K562 (cell line): Measurements from ENCODE around the gene RNF19B. TPM values are rescaled to one million over a fixed set of nuclear protein-coding genes. Genes with fewer than 3 reads are reported as not detected.

ENCODE experiments used
- ADNP ChIP-seq: fragments of 200-800 bp; sonication (Bioruptor generic); IDR thresholded peaks from 2 replicates; pipeline ENCODE4 v1.6.1; 2016; ENCODE audit warnings: missing genetic modification characterization, missing compliant biosample characterization
- ARID1B ChIP-seq: fragments of 450-650 bp; IDR thresholded peaks from 2 replicates; pipeline ENCODE4 v1.6.1; 2016; ENCODE audit warnings: antibody characterized with exemption, mild to moderate bottlenecking, inconsistent platforms
- ARID3B ChIP-seq: fragments of 250-450 bp; sonication (Bioruptor Pico); IDR thresholded peaks from 2 replicates; pipeline ENCODE4 v1.4.0; 2020; ENCODE audit warnings: borderline replicate concordance
- ELF2 ChIP-seq: fragments of 250-450 bp; sonication (Bioruptor Pico); IDR thresholded peaks from 2 replicates; pipeline ENCODE4 v1.5.0; 2021; ENCODE audit warnings: mild to moderate bottlenecking
- EP300 ChIP-seq: IDR thresholded peaks from 2 replicates; pipeline ENCODE4 v1.6.1; 2012; ENCODE audit warnings: low read length, improper control_type of control experiment
- EZH2 ChIP-seq: IDR thresholded peaks from 2 replicates; pipeline ENCODE4 v1.6.1; 2012; ENCODE audit warnings: low read depth, mild to moderate bottlenecking, inconsistent platforms, low read length, borderline replicate concordance
- FOS ChIP-seq: IDR thresholded peaks from 3 replicates; pipeline ENCODE4 v1.6.1; 2011; ENCODE audit not compliant: insufficient read length; ENCODE audit errors: extremely low read depth
- FOXK2 ChIP-seq, 2 experiments: fragments of 450-650 bp; IDR thresholded peaks in 1 of 2; conservative IDR thresholded peaks in 1 of 2; 2 replicates each; pipeline ENCODE4 v1.6.1; 2016; ENCODE audit warnings: low read depth in 2 of 2, mild to moderate bottlenecking in 1 of 2
- GTF2B ChIP-seq: IDR thresholded peaks from 2 replicates; pipeline ENCODE4 v1.6.1; 2011; ENCODE audit not compliant: insufficient read length; ENCODE audit errors: extremely low read depth
- HDAC1 ChIP-seq, 2 experiments: fragments of 450-650 bp; IDR thresholded peaks; 2 replicates each; pipeline ENCODE4 v1.6.1; 2016 to 2017; ENCODE audit warnings: inconsistent platforms in 1 of 2, mild to moderate bottlenecking in 1 of 2, moderate library complexity in 1 of 2
- HES1 ChIP-seq: fragments of 450-650 bp; IDR thresholded peaks from 2 replicates; pipeline ENCODE4 v1.6.1; 2016; ENCODE audit warnings: low read depth, mild to moderate bottlenecking, moderate library complexity
- JUND ChIP-seq, 2 experiments: IDR thresholded peaks; 2 replicates in 1 of 2; 3 replicates in 1 of 2; pipeline ENCODE4 v1.6.1; 2011; ENCODE audit warnings: borderline replicate concordance in 2 of 2, low read depth in 2 of 2, low read length in 2 of 2, improper control_type of control experiment in 1 of 2, missing biosample characterization in 1 of 2, missing genetic modification characterization in 1 of 2, missing genetic modification reagents in 1 of 2
- KHSRP ChIP-seq: fragments of 450-650 bp; IDR thresholded peaks from 2 replicates; pipeline ENCODE4 v1.6.1; 2017
- MXD1 ChIP-seq: fragments of 250-450 bp; sonication (Bioruptor Pico); IDR thresholded peaks from 2 replicates; pipeline ENCODE4 v1.8.0; 2021; ENCODE audit warnings: borderline replicate concordance, mild to moderate bottlenecking, moderate library complexity; ENCODE audit not compliant: poor library complexity, severe bottlenecking
- POLR2A ChIP-seq: fragments of 450-650 bp; conservative IDR thresholded peaks from 2 replicates; pipeline ENCODE4 v1.6.1; 2016
- RNF2 ChIP-seq: sonication (generic); IDR thresholded peaks from 2 replicates; pipeline ENCODE4 v1.6.1; 2016
- SIRT6 ChIP-seq: IDR thresholded peaks from one replicate; pipeline ENCODE4 v1.6.1; 2012; ENCODE audit warnings: low read depth, mild to moderate bottlenecking, control low read depth, inconsistent platforms, low read length, moderate library complexity
- SIX5 ChIP-seq, 2 experiments: IDR thresholded peaks; 2 replicates each; pipeline ENCODE4 v1.6.1; 2011; ENCODE audit warnings: low read length in 2 of 2, borderline replicate concordance in 1 of 2, low read depth in 1 of 2, mild to moderate bottlenecking in 1 of 2, moderate library complexity in 1 of 2; ENCODE audit not compliant: insufficient read depth in 1 of 2
- TAF7 ChIP-seq: fragments of 450-650 bp; IDR thresholded peaks from 2 replicates; pipeline ENCODE4 v1.6.1; 2016; ENCODE audit warnings: missing genetic modification characterization, missing compliant biosample characterization
- TGIF2 ChIP-seq: sonication (generic); formaldehyde crosslinking; IDR thresholded peaks from 2 replicates; pipeline ENCODE4 v1.8.1; 2022; ENCODE audit warnings: mild to moderate bottlenecking, missing genetic modification reagents, moderate library complexity
- TSC22D4 ChIP-seq: fragments of 450-650 bp; IDR thresholded peaks from 2 replicates; pipeline ENCODE4 v1.6.1; 2016; ENCODE audit warnings: missing genetic modification characterization, missing biosample characterization, control low read depth
- WHSC1 ChIP-seq: IDR thresholded peaks from one replicate; pipeline ENCODE4 v1.6.1; 2012; ENCODE audit warnings: low read length, control low read depth, inconsistent platforms
- ZKSCAN8 ChIP-seq: fragments of 200-800 bp; sonication (Bioruptor generic); IDR thresholded peaks from 2 replicates; pipeline ENCODE4 v1.6.1; 2016; ENCODE audit warnings: missing genetic modification characterization, missing compliant biosample characterization
- ZNF384 ChIP-seq: IDR thresholded peaks from 2 replicates; pipeline ENCODE4 v1.6.1; 2012; ENCODE audit warnings: low read depth, low read length, improper control_type of control experiment
- ZNF77 ChIP-seq: fragments of 250-450 bp; sonication (Bioruptor Pico); IDR thresholded peaks from 2 replicates; pipeline ENCODE4 v1.5.0; 2020
- ZNF830 ChIP-seq: fragments of 250-450 bp; sonication (Bioruptor Pico); IDR thresholded peaks from 2 replicates; pipeline ENCODE4 v1.5.0; 2021; ENCODE audit warnings: mild to moderate bottlenecking
- polyA plus RNA-seq, 8 experiments: library from polyadenylated mRNA; depleted of rRNA in 4 of 8; stranded (reverse) in 5 of 8; unstranded in 3 of 8; fragments of >200 nt; fragmentation: Nextera tagmentation in 2 of 8; fragmentation: Illumina TruSeq in 1 of 8; extraction: Ambion mirVana in 2 of 8; extraction: Trizol in 1 of 8; gene quantifications; 2 replicates each; pipeline versions ENCODE4 v1.2.1 to v1.2.3, GENCODE V29; 2011 to 2014; ENCODE audit warnings: inconsistent platforms in 1 of 8, missing spikeins in 1 of 8
- total RNA-seq, 7 experiments: library from RNA; depleted of rRNA in 6 of 7; stranded (reverse); fragments of >200 nt in 6 of 7; fragmentation: Illumina TruSeq in 2 of 7; extraction: Trizol in 2 of 7; gene quantifications; 2 replicates each; pipeline versions ENCODE4 v1.2.1 to v1.2.3, GENCODE V29; 2011 to 2021; ENCODE audit warnings: low replicate concordance in 1 of 7

Gene RNF19B
- total and polyA plus RNA-seq, 9 of the 15 experiments (the other 6 are each of a cell fraction or from before 2014, with no cell fraction given) = 2.6 to 14.9 (median 10.1) TPM

- TF ChIP-seq FOS = peak; percentile 23
- TF ChIP-seq HES1 = peak; percentile 55; the same call in 1 of the 2 replicates
- peak; percentile 31; the same call in 1 of the 2 replicates for TF ChIP-seq ZNF384
- no peak for TF ChIP-seq KHSRP
- TF ChIP-seq HDAC1 (IDR thresholded peaks at IDR 0.05) = peak in 1 of 2 experiments; percentile 88; a peak in 2 of 4 replicates
- no peak for TF ChIP-seq ELF2
- TF ChIP-seq ADNP (tag) = no peak
- TF ChIP-seq ARID1B = peak; percentile 78
- peak; percentile 70; the same call in 1 of the 2 replicates for TF ChIP-seq RNF2
- no peak for TF ChIP-seq MXD1 (CRISPR knock-in tag)
- no peak for TF ChIP-seq EZH2
- peak; percentile 75 for TF ChIP-seq EP300
- TF ChIP-seq TAF7 (tag) = no peak
- TF ChIP-seq WHSC1 = no peak
- no peak for TF ChIP-seq POLR2A
- peak; percentile 81 to 85 for TF ChIP-seq FOXK2 (conservative IDR thresholded peaks at IDR 0.05 in 1 of 2, IDR thresholded peaks at IDR 0.05 in 1 of 2; ENCODE audit: low read depth in 2 of 2)
- TF ChIP-seq ZNF77 (CRISPR knock-in tag) = no peak
- TF ChIP-seq SIX5 (IDR thresholded peaks at IDR 0.05; ENCODE audit: borderline replicate concordance in 1 of 2, insufficient read depth in 1 of 2, low read depth in 1 of 2, low read length in 2 of 2) = no peak
- no peak for TF ChIP-seq TSC22D4 (tag)
- no peak for TF ChIP-seq ZKSCAN8 (CRISPR knock-in tag)
- TF ChIP-seq ARID3B (CRISPR knock-in tag) = no peak
- TF ChIP-seq SIRT6 = no peak
- TF ChIP-seq GTF2B = no peak
- no peak for TF ChIP-seq TGIF2
- TF ChIP-seq JUND (IDR thresholded peaks at IDR 0.05; ENCODE audit: borderline replicate concordance, low read depth, low read length) = peak; percentile 98
- peak; percentile 98 for TF ChIP-seq JUND (tag; IDR thresholded peaks at IDR 0.05; ENCODE audit: borderline replicate concordance, low read depth, low read length)
- no peak for TF ChIP-seq ZNF830 (CRISPR knock-in tag)
These were observed 24.8 kb upstream of the RNF19B start (continued) for GRCh38 chr1:32989160-32990050.
